Peyer's patch (tissue), 4 donors: Measurements from ENCODE around the gene TMIE. TPM values are rescaled to one million over a fixed set of nuclear protein-coding genes. Genes with fewer than 3 reads are reported as not detected.
"Not testable (repeated sequence)": the region's sequence is repeated elsewhere in the genome, so short reads cannot be mapped to it uniquely, and the experiment has no call there.

Experiments used
- DNase-seq, 3 donors: peaks; one replicate each; pipeline ENCODE4 v3.0.0-alpha.2; 2017 to 2019
- H3K27ac ChIP-seq, 4 donors: fragments of 200-600 bp; sonication (generic); one replicate each; pipeline ENCODE4 v1.5.1; 2016 to 2019
- H3K27me3 ChIP-seq, 2 donors: fragments of 200-600 bp; sonication (generic); one replicate each; pipeline ENCODE4 v1.5.1; 2019
- H3K36me3 ChIP-seq, 3 donors: fragments of 200-600 bp; sonication (generic); one replicate each; pipeline ENCODE4 v1.5.1; 2016 to 2019
- H3K4me1 ChIP-seq, 4 donors: fragments of 200-600 bp; sonication (generic); one replicate each; pipeline ENCODE4 v1.5.1; 2016 to 2019
- H3K4me3 ChIP-seq, 4 donors: fragments of 200-600 bp; sonication (generic); 1 replicate in 3 of 4; 2 replicates in 1 of 4; pipeline ENCODE4 v1.5.1; 2016 to 2019; ENCODE audit warnings: mild to moderate bottlenecking in 1 of 4
- H3K9me3 ChIP-seq, 4 donors: fragments of 200-600 bp; sonication (generic); one replicate each; pipeline ENCODE4 v1.5.1; 2016 to 2019; ENCODE audit warnings: mild to moderate bottlenecking in 1 of 4
- POLR2A ChIP-seq, 2 donors: fragments of 450-650 bp; IDR thresholded peaks; one replicate each; pipeline ENCODE4 v1.5.1; 2017; ENCODE audit warnings: antibody characterized with exemption in 2 of 2, mild to moderate bottlenecking in 2 of 2, moderate library complexity in 2 of 2
- total RNA-seq, 4 donors: library from RNA; depleted of rRNA; stranded (reverse); fragments of >200 nt; gene quantifications; one replicate each; pipeline ENCODE4 v1.1.0, GENCODE V29; 2016
- TF ChIP-seq, protein P1 (sequence below), 6 experiments: fragments of 450-650 bp in 4 of 6; fragments of 200-600 bp in 2 of 6; sonication (generic) in 1 of 6; IDR thresholded peaks; one replicate each; pipeline ENCODE4 v1.5.1; 2017 to 2019; ENCODE audit warnings: antibody characterized with exemption in 6 of 6, mild to moderate bottlenecking in 3 of 6, moderate library complexity in 1 of 6

Gene TMIE
- total RNA-seq, 4 donors from 2014 or later = 1.3 TPM; not detected in 3

GRCh38 chr3:46737329-46737731 lies 36.1 kb downstream of the TMIE start:
- Histone ChIP-seq H3K27ac (no peak overlapping the region), H3K9me3 (no peaks in the 10 kb centered on the region), H3K27me3 (no peaks in the 10 kb centered on the region), H3K4me3 (no peak overlapping the region), H3K4me1 (no peaks in the 10 kb centered on the region), H3K36me3 (no peaks in the 10 kb centered on the region)
- DNase-seq = no peak
- TF ChIP-seq POLR2A (IDR thresholded peaks at IDR 0.05) = no peak
- TF ChIP-seq, protein P1, sequence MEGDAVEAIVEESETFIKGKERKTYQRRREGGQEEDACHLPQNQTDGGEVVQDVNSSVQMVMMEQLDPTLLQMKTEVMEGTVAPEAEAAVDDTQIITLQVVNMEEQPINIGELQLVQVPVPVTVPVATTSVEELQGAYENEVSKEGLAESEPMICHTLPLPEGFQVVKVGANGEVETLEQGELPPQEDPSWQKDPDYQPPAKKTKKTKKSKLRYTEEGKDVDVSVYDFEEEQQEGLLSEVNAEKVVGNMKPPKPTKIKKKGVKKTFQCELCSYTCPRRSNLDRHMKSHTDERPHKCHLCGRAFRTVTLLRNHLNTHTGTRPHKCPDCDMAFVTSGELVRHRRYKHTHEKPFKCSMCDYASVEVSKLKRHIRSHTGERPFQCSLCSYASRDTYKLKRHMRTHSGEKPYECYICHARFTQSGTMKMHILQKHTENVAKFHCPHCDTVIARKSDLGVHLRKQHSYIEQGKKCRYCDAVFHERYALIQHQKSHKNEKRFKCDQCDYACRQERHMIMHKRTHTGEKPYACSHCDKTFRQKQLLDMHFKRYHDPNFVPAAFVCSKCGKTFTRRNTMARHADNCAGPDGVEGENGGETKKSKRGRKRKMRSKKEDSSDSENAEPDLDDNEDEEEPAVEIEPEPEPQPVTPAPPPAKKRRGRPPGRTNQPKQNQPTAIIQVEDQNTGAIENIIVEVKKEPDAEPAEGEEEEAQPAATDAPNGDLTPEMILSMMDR (IDR thresholded peaks at IDR 0.05) = no peak

DNA sequence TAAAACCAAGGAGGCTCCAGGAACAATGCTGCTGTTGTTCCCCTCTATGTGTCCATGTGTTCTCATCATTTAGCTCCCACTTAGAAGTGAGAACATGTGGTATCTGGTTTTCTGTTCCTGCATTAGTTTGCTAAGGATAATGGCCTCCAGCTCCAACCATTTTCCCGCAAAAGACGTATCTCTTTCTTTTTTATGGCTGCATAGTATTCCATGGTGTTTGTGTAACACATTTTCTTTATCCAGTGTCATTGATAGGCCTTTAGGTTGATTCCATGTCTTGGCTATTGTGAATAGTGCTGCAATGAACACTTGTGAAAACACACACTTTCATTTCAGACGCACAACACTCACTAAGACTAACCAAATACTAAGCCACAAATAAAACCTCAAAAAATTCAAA lies 38.4 kb downstream of the TMIE start:
- H3K9me3 ChIP-seq, H3K36me3 ChIP-seq, H3K27ac ChIP-seq, H3K27me3 ChIP-seq, DNase-seq, H3K4me3 ChIP-seq, H3K4me1 ChIP-seq: not testable (repeated sequence)

GRCh38 chr3:46742992-46743585 lies 41.9 kb downstream of the TMIE start:
- H3K27ac ChIP-seq = no peak overlapping the region
- TF ChIP-seq, protein P1 (IDR thresholded peaks at IDR 0.05) = no peak
- TF ChIP-seq POLR2A (IDR thresholded peaks at IDR 0.05) = no peak
- no peaks in the 10 kb centered on the region for H3K36me3 ChIP-seq
- no peaks in the 10 kb centered on the region for H3K9me3 ChIP-seq
- no peak overlapping the region for H3K4me3 ChIP-seq
- DNase-seq = no peak
- no peaks in the 10 kb centered on the region for H3K4me1 ChIP-seq
- no peaks in the 10 kb centered on the region for H3K27me3 ChIP-seq

DNA sequence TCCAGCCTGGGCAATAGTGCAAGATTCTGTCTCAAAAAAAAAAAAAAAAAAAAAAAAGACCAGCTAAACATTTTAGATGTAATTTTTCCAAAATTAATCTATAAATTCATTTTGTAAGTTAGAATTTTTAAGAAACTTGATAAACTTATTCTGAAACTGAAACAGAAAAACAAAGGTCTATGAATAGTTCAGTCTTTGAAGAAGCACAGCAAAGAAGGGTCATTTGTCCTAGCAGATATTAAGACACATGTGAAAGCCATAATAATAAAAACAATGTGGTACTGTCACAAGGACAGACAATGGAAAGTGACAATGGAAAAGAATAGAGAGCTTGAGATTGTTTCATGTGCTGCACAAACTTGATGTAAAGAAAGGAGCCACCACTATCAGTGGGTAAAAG lies 45.5 kb downstream of the TMIE start:
- TF ChIP-seq POLR2A (IDR thresholded peaks at IDR 0.05) = no peak
- TF ChIP-seq, protein P1 (IDR thresholded peaks at IDR 0.05) = no peak
- Histone ChIP-seq H3K27me3 (no peaks in the 10 kb centered on the region), H3K27ac (no peak overlapping the region), H3K4me3 (no peak overlapping the region), H3K4me1 (no peaks in the 10 kb centered on the region), H3K36me3 (no peaks in the 10 kb centered on the region), H3K9me3 (no peaks in the 10 kb centered on the region)
- no peak for DNase-seq

DNA sequence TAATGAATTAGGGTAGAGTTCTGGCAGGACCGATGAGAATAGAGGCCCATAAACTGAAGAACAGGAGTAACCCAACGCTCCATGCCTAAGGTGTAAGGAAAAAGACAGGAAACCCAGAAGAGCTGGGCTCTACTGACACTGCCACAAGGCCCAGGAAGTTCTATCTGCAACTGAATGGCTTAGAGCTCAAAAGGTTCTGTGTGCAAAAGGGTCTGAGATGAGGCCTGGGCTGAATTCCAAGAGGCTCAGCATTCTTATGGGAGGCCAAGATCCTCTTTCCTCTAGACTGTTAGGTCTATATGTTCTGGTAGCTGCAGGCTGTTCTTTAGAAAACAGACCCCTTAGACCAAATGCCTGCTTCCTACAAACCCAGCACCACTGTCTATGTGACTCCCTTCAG lies 47.0 kb downstream of the TMIE start:
- H3K36me3 ChIP-seq = no peaks in the 10 kb centered on the region
- no peak overlapping the region for H3K4me3 ChIP-seq
- H3K27ac ChIP-seq = no peak overlapping the region
- no peak for DNase-seq
- H3K9me3 ChIP-seq = no peaks in the 10 kb centered on the region
- H3K27me3 ChIP-seq = no peaks in the 10 kb centered on the region
- TF ChIP-seq, protein P1 (IDR thresholded peaks at IDR 0.05) = no peak
- no peak for TF ChIP-seq POLR2A (IDR thresholded peaks at IDR 0.05)
- no peaks in the 10 kb centered on the region for H3K4me1 ChIP-seq

- Histone ChIP-seq H3K4me3 (no peak overlapping the region), H3K27me3 (no peaks in the 10 kb centered on the region), H3K9me3 (no peaks in the 10 kb centered on the region), H3K27ac (no peak overlapping the region), H3K36me3 (no peaks in the 10 kb centered on the region), H3K4me1 (no peaks in the 10 kb centered on the region)
- DNase-seq = no peak
- TF ChIP-seq, protein P1 (IDR thresholded peaks at IDR 0.05) = no peak
- TF ChIP-seq POLR2A (IDR thresholded peaks at IDR 0.05) = no peak
Observed at GRCh38 chr3:46749129-46749528, 47.9 kb downstream of the TMIE start.
